Transverse colon (tissue), 4 donors: ENCODE results near the gene HIBCH.

Source experiments
- EP300 ChIP-seq: sonication (generic); formaldehyde crosslinking; IDR thresholded peaks from one replicate; pipeline ENCODE4 v1.6.1; 2017; ENCODE audit warnings: antibody characterized with exemption, low read depth
- POLR2A ChIP-seq: fragments of 450-650 bp; IDR thresholded peaks from one replicate; pipeline ENCODE4 v1.6.1; 2016; ENCODE audit warnings: antibody characterized with exemption, mild to moderate bottlenecking, moderate library complexity
- POLR2AphosphoS5 ChIP-seq, 3 donors: sonication (generic); formaldehyde crosslinking; IDR thresholded peaks; one replicate each; pipeline ENCODE4 v1.6.1; 2016; ENCODE audit warnings: antibody characterized with exemption in 3 of 3
- TF ChIP-seq, protein P1 (sequence below), 5 experiments: fragments of 200-600 bp in 3 of 5; fragments of 450-650 bp in 2 of 5; sonication (generic) in 3 of 5; IDR thresholded peaks; 1 replicate in 2 of 5; 2 replicates in 3 of 5; pipeline ENCODE4 v1.5.1; 2016 to 2017; ENCODE audit warnings: antibody characterized with exemption in 5 of 5, inconsistent platforms in 3 of 5, mild to moderate bottlenecking in 2 of 5, moderate library complexity in 1 of 5

- TF ChIP-seq EP300 (no peak), POLR2AphosphoS5 (IDR thresholded peaks at IDR 0.05) (peak in 2 of 3 donors; percentile 20 to 53), POLR2A (no peak)
- TF ChIP-seq, protein P1, sequence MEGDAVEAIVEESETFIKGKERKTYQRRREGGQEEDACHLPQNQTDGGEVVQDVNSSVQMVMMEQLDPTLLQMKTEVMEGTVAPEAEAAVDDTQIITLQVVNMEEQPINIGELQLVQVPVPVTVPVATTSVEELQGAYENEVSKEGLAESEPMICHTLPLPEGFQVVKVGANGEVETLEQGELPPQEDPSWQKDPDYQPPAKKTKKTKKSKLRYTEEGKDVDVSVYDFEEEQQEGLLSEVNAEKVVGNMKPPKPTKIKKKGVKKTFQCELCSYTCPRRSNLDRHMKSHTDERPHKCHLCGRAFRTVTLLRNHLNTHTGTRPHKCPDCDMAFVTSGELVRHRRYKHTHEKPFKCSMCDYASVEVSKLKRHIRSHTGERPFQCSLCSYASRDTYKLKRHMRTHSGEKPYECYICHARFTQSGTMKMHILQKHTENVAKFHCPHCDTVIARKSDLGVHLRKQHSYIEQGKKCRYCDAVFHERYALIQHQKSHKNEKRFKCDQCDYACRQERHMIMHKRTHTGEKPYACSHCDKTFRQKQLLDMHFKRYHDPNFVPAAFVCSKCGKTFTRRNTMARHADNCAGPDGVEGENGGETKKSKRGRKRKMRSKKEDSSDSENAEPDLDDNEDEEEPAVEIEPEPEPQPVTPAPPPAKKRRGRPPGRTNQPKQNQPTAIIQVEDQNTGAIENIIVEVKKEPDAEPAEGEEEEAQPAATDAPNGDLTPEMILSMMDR (IDR thresholded peaks at IDR 0.05) = peak; percentile 21 to 37 (median 29)
These were observed 24.7 kb upstream of the HIBCH start for GRCh38 chr2:190344276-190344827.
